Stomach (tissue), 9 donors: ENCODE data around the gene AP4B1. TPM values are rescaled to one million over a fixed set of nuclear protein-coding genes. Genes with fewer than 3 reads are reported as not detected.
A peak's percentile ranks its signal among the peaks of the same experiment; 100 is the strongest.

Experiments used
- DNase-seq, 2 donors: peaks; one replicate each; pipeline versions ENCODE4 v3.0.0 to v3.0.0-alpha.2; 2013 to 2019
- H3K27ac ChIP-seq, 5 donors: fragments of 200-600 bp in 4 of 5; sonication (generic) in 4 of 5; one replicate each; pipeline ENCODE4 v1.5.1; 2013 to 2019; ENCODE audit warnings: mild to moderate bottlenecking in 1 of 5, moderate library complexity in 1 of 5
- H3K27me3 ChIP-seq, 3 donors: fragments of 200-600 bp; sonication (generic); one replicate each; pipeline ENCODE4 v1.5.1; 2017 to 2019; ENCODE audit warnings: mixed run types in 1 of 3
- H3K36me3 ChIP-seq, 4 donors: fragments of 200-600 bp; sonication (generic); 1 replicate in 3 of 4; 2 replicates in 1 of 4; pipeline ENCODE4 v1.5.1; 2016 to 2019
- H3K4me1 ChIP-seq, 4 donors: fragments of 200-600 bp; sonication (generic); one replicate each; pipeline ENCODE4 v1.5.1; 2016 to 2019
- H3K4me3 ChIP-seq, 4 donors: fragments of 200-600 bp; sonication (generic) in 3 of 4; one replicate each; pipeline ENCODE4 v1.5.1; 2016 to 2019; ENCODE audit warnings: mild to moderate bottlenecking in 1 of 4
- H3K9me3 ChIP-seq, 4 donors: fragments of 200-600 bp; sonication (generic); one replicate each; pipeline ENCODE4 v1.5.1; 2016 to 2019
- EP300 ChIP-seq: sonication (generic); formaldehyde crosslinking; IDR thresholded peaks from one replicate; pipeline ENCODE4 v1.6.1; 2017; ENCODE audit warnings: antibody characterized with exemption
- POLR2A ChIP-seq, 4 donors: fragments of 450-650 bp; IDR thresholded peaks; one replicate each; pipeline ENCODE4 v1.6.1; 2016; ENCODE audit warnings: antibody characterized with exemption in 4 of 4, control low read depth in 2 of 4, mild to moderate bottlenecking in 1 of 4, moderate library complexity in 1 of 4
- POLR2AphosphoS5 ChIP-seq, 3 donors: sonication (generic); formaldehyde crosslinking; IDR thresholded peaks; one replicate each; pipeline ENCODE4 v1.6.1; 2016; ENCODE audit warnings: antibody characterized with exemption in 3 of 3
- WGBS, 5 donors: extraction: QIAGEN DNeasy Blood & Tissue Kit in 3 of 5; methylation state at CpG; one replicate each; pipeline versions ENCODE4 v1.1.5 to v1.1.7; 2013 to 2018; 5-methylcytosine and 5-hydroxymethylcytosine counted together
- intact Hi-C: fragments of 100-400 bp; cut with DNase I; formaldehyde crosslinking; loops from one replicate; pipeline ENCODE4 v1.15.1; 2023; ENCODE audit warnings: low total_unique reads
- polyA plus RNA-seq, 3 donors: library from polyadenylated mRNA; stranded (reverse); fragments of 200-250 nt; gene quantifications; one replicate each; pipeline ENCODE4 v1.2.3, GENCODE V29; 2013
- total RNA-seq, 5 donors: library from RNA; depleted of rRNA; stranded (reverse); fragments of >200 nt; gene quantifications; one replicate each; pipeline versions ENCODE4 v1.1.0 to v1.2.3, GENCODE V29; 2014 to 2016
- TF ChIP-seq, protein P1 (sequence below), 7 experiments: fragments of 450-650 bp in 4 of 7; fragments of 200-600 bp in 3 of 7; sonication (generic) in 3 of 7; IDR thresholded peaks; one replicate each; pipeline ENCODE4 v1.5.1; 2016 to 2019; ENCODE audit warnings: antibody characterized with exemption in 7 of 7, control low read depth in 2 of 7, mild to moderate bottlenecking in 1 of 7
- donor health status: healthy with polysubstance abuse.
- donor health status: Bipolar disorder and iron deficiency.
- donor health status: healthy.

The AP4B1 gene
- total and polyA plus RNA-seq, 8 donors, result 4.0 to 34.0 (median 11.7) TPM

DNA sequence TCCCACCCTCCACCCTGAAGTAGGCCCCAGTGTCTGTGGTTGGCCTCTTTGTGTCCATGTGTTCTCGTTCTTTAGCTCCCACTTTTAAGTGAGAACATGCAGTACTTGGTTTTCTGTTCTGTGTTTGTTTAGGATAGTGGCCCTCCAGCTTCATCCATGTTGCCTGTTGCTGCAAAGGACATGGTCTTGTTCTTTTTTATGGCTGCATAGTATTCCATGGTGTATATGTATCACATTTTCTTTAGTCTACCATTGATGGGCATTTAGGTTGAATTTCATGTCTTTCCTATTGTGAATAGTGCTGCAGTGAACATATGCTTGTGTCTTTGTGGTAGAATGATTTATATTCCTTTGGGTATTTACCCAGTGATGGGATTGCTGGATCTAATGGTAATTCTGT, 30.6 kb upstream of the AP4B1 start:
- peaks cover 34 to 86% (median 58%) of the 10 kb centered on the region in 4 donors for H3K4me1 ChIP-seq

DNA sequence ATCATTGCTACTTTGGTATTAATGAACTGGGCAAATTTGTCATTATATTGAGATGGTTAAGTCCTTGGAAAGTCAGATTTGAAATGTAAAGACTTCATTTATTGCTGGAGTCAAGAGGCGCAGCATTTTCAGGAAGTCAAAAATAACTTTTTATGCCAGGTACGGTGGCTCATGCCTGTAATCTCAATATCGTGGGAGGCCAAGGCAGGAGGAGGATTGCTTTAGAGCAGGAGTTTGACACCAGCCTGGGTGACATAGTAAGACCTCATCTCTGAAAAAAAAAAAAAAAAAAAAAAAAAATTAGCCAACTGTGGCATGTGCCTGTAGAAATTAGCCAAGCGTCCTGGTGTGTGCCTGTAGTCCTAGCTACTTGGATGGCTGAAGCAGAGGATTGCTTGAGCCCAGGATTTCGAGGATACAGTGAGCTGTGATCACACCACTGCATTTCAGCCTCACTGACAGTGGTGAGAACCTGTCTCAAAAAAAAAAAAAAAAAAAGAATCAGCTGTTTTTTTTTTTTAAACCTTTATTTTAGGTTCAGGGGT, 30.0 kb upstream of the AP4B1 start:
- H3K4me1 ChIP-seq, result peaks cover 34 to 80% (median 55%) of the 10 kb centered on the region in 4 donors
- no peaks in the 10 kb centered on the region for H3K27me3 ChIP-seq
- no peak overlapping the region for H3K4me3 ChIP-seq
- no peak for TF ChIP-seq POLR2AphosphoS5 (IDR thresholded peaks at IDR 0.05)
- TF ChIP-seq EP300, result no peak
- TF ChIP-seq POLR2A (IDR thresholded peaks at IDR 0.05), result no peak
- TF ChIP-seq, protein P1, sequence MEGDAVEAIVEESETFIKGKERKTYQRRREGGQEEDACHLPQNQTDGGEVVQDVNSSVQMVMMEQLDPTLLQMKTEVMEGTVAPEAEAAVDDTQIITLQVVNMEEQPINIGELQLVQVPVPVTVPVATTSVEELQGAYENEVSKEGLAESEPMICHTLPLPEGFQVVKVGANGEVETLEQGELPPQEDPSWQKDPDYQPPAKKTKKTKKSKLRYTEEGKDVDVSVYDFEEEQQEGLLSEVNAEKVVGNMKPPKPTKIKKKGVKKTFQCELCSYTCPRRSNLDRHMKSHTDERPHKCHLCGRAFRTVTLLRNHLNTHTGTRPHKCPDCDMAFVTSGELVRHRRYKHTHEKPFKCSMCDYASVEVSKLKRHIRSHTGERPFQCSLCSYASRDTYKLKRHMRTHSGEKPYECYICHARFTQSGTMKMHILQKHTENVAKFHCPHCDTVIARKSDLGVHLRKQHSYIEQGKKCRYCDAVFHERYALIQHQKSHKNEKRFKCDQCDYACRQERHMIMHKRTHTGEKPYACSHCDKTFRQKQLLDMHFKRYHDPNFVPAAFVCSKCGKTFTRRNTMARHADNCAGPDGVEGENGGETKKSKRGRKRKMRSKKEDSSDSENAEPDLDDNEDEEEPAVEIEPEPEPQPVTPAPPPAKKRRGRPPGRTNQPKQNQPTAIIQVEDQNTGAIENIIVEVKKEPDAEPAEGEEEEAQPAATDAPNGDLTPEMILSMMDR (IDR thresholded peaks at IDR 0.05), result no peak
- H3K36me3 ChIP-seq, result no peaks in the 10 kb centered on the region
- no peak for DNase-seq
- H3K9me3 ChIP-seq, result no peaks in the 10 kb centered on the region
- intact Hi-C loops, result no loop called here
- H3K27ac ChIP-seq, result no peak overlapping the region
- WGBS, 5 donors, result 72 to 82% (median 79%) methylated on average over 5 of the region's 5 CpGs

More for the DNA sequence above, 30.6 kb upstream of the AP4B1 start:
- intact Hi-C loops, result no loop called here
- H3K36me3 ChIP-seq, result no peaks in the 10 kb centered on the region
- no peak for DNase-seq
- H3K4me3 ChIP-seq, result no peak overlapping the region
- no peaks in the 10 kb centered on the region for H3K27me3 ChIP-seq
- H3K27ac ChIP-seq, result no peak overlapping the region
- TF ChIP-seq, protein P1 (IDR thresholded peaks at IDR 0.05), result no peak
- TF ChIP-seq POLR2A (IDR thresholded peaks at IDR 0.05) (no peak), POLR2AphosphoS5 (IDR thresholded peaks at IDR 0.05) (no peak), EP300 (no peak)
- WGBS, 5 donors, result 94 to 100% (median 97%) methylated on average over 1 of the region's 1 CpG
- no peaks in the 10 kb centered on the region for H3K9me3 ChIP-seq

DNA sequence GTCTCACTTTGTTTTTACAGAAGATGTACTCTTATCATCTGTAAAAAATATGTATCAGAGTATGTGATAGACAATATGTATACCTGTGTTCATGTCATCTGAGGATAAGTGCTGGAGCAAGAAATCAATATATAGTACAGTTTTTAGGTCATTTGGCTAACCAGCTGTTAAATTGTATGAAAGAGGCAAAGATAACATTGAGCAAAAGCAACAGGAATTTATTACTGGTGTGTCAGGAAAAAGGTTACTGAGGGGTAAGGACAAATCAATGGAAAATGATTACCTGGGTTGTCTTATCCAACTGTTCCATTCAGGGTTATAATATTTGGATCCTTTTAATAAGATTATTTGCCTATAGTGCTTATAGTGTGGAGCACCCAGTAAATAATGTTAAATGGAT, 29.4 kb upstream of the AP4B1 start:
- no peaks in the 10 kb centered on the region for H3K27me3 ChIP-seq
- H3K4me1 ChIP-seq, result peaks cover 34 to 74% (median 52%) of the 10 kb centered on the region in 4 donors
- intact Hi-C loops, result no loop called here
- no peaks in the 10 kb centered on the region for H3K36me3 ChIP-seq
- H3K9me3 ChIP-seq, result no peaks in the 10 kb centered on the region
- H3K27ac ChIP-seq, result no peak overlapping the region
- no peak overlapping the region for H3K4me3 ChIP-seq
- TF ChIP-seq EP300 (no peak), POLR2AphosphoS5 (IDR thresholded peaks at IDR 0.05) (no peak), POLR2A (IDR thresholded peaks at IDR 0.05) (no peak)
- TF ChIP-seq, protein P1 (IDR thresholded peaks at IDR 0.05), result no peak
- DNase-seq, result no peak

DNA sequence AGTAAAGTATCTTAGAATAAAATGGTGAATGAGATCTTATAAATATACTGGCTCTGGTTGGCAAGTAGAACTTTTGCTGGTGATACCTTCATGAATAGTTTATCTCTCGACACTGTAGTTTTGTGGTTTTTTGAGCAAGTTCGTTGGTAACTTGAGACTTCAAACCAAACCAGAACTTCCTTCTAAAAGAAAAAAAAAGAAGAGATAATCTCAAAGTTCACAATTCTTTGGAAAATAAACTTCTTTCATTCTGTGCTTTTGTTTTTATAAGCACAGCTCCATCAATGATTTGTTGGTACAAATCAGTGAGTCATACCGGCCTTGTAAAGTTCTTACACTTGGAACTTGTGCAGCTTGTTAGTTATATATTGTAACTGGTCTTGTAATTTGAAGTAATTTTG, 26.9 kb upstream of the AP4B1 start:
- no peaks in the 10 kb centered on the region for H3K9me3 ChIP-seq
- 5 to 13% (median 6%) methylated on average over 3 of the region's 3 CpGs for WGBS, 5 donors
- H3K4me1 ChIP-seq, result peaks cover 38 to 69% (median 51%) of the 10 kb centered on the region in 4 donors
- DNase-seq, result no peak
- TF ChIP-seq, protein P1 (IDR thresholded peaks at IDR 0.05), result no peak
- TF ChIP-seq POLR2AphosphoS5 (IDR thresholded peaks at IDR 0.05) (no peak), POLR2A (IDR thresholded peaks at IDR 0.05) (no peak), EP300 (no peak)
- H3K36me3 ChIP-seq, result no peaks in the 10 kb centered on the region
- H3K27me3 ChIP-seq, result no peaks in the 10 kb centered on the region
- H3K27ac ChIP-seq, result peak overlapping the region in 4 of 5 donors; percentile 96 to 99 (median 98)
- intact Hi-C loops, result no loop called here
- peak overlapping the region; percentile 2 to 99 (median 90) for H3K4me3 ChIP-seq
